Gastrocnemius medialis (tissue), 4 donors: Measurements from ENCODE around the gene RAPH1.

ENCODE experiments used
- CTCF ChIP-seq, 5 experiments: fragments of 450-650 bp in 3 of 5; fragments of 200-600 bp in 2 of 5; sonication (generic) in 2 of 5; IDR thresholded peaks in 4 of 5; conservative IDR thresholded peaks in 1 of 5; 1 replicate in 4 of 5; 2 replicates in 1 of 5; pipeline ENCODE4 v1.5.1; 2016 to 2019; ENCODE audit warnings: antibody characterized with exemption in 5 of 5, mild to moderate bottlenecking in 3 of 5, moderate library complexity in 3 of 5
- POLR2A ChIP-seq, 2 donors: fragments of 450-650 bp; IDR thresholded peaks; one replicate each; pipeline ENCODE4 v1.6.1; 2017; ENCODE audit warnings: antibody characterized with exemption in 2 of 2, mild to moderate bottlenecking in 2 of 2, moderate library complexity in 2 of 2

GRCh38 chr2:203441463-203441862, 93.6 kb downstream of the RAPH1 start:
- TF ChIP-seq CTCF (IDR thresholded peaks at IDR 0.05 in 4 of 5, conservative IDR thresholded peaks at IDR 0.05 in 1 of 5) (no peak), POLR2A (IDR thresholded peaks at IDR 0.05) (no peak)
